Muscle layer of duodenum (tissue), 2 donors: ENCODE data around the gene HDAC4.

Experiments used
- H3K27ac ChIP-seq: one replicate; pipeline ENCODE4 v1.7.0; 2013; ENCODE audit warnings: mild to moderate bottlenecking, low read length
- H3K27me3 ChIP-seq: one replicate; pipeline ENCODE4 v1.7.0; 2013; ENCODE audit warnings: low read depth, mild to moderate bottlenecking, control low read depth, low read length
- H3K36me3 ChIP-seq, 2 donors: one replicate each; pipeline ENCODE4 v1.7.0; 2013; ENCODE audit warnings: low read length in 2 of 2, control low read depth in 1 of 2, mild to moderate bottlenecking in 1 of 2; ENCODE audit not compliant: insufficient read depth in 2 of 2, control insufficient read depth in 1 of 2
- H3K4me1 ChIP-seq, 2 donors: one replicate each; pipeline ENCODE4 v1.7.0; 2013; ENCODE audit warnings: low read length in 2 of 2, mild to moderate bottlenecking in 2 of 2, control low read depth in 1 of 2, moderate library complexity in 1 of 2; ENCODE audit not compliant: insufficient read depth in 2 of 2, control insufficient read depth in 1 of 2
- H3K4me3 ChIP-seq, 2 donors: one replicate each; pipeline ENCODE4 v1.7.0; 2013; ENCODE audit warnings: low read length in 2 of 2, low read depth in 1 of 2, mild to moderate bottlenecking in 1 of 2
- H3K9me3 ChIP-seq, 2 donors: one replicate each; pipeline ENCODE4 v1.7.0; 2013; ENCODE audit warnings: low read length in 2 of 2, control low read depth in 1 of 2, mild to moderate bottlenecking in 1 of 2; ENCODE audit not compliant: control insufficient read depth in 1 of 2
- donor health status: healthy.

Gene HDAC4

DNA sequence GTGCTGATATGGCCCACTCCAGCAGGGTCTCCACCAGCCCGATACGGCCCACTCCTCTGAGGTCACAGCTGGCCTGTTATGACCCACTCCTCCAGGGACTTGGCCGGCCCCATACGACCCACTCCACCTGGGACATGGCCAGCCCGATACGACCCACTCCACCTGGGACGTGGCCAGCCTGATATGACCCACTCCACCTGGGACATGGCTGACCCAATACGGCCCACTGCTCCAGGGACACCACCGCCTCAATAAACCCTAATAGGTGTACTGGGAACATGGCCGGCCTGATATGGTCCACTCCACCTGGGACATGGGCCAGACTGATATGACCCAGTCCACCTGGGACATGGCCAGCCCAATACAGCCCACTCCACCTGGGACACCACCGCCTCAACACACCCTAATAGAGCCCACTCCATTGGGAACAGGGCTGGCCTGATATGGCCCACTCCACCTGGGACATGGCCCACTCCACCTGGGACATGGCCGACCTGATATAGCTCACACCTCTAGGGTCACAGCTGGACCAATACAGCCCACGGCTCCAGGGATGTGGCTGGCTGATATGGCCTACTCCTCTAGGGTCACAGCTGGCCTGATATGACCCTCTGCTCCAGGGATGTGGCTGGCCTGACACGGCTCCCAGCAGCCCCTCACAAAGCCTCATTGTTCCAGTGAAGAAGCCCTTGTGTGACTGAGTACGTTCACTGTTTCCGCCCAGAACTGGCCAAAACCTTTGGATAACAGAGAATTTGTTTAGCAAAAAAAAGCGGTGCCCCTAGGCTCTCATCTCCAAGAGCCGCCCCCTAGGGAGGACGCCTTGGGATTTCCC lies 245.6 kb downstream of the HDAC4 start:
- Histone ChIP-seq H3K4me1 (peaks cover 0 to 17% of the 10 kb centered on the region in 2 donors), H3K4me3 (no peak overlapping the region), H3K36me3 (peaks cover 33 to 48% of the 10 kb centered on the region in 2 donors), H3K9me3 (no peaks in the 10 kb centered on the region), H3K27ac (no peak overlapping the region), H3K27me3 (no peaks in the 10 kb centered on the region)

GRCh38 chr2:239153806-239154591 lies 246.8 kb downstream of the HDAC4 start:
- H3K4me1 ChIP-seq = peaks cover 0 to 17% of the 10 kb centered on the region in 2 donors
- no peaks in the 10 kb centered on the region for H3K9me3 ChIP-seq
- H3K27me3 ChIP-seq = no peaks in the 10 kb centered on the region
- H3K4me3 ChIP-seq = no peak overlapping the region
- H3K36me3 ChIP-seq = peaks cover 29 to 51% of the 10 kb centered on the region in 2 donors
- H3K27ac ChIP-seq = no peak overlapping the region

GRCh38 chr2:239152916-239153305 lies 247.9 kb downstream of the HDAC4 start:
- H3K27me3 ChIP-seq = no peaks in the 10 kb centered on the region
- no peak overlapping the region for H3K4me3 ChIP-seq
- H3K36me3 ChIP-seq = peaks cover 37 to 62% of the 10 kb centered on the region in 2 donors
- H3K9me3 ChIP-seq = no peaks in the 10 kb centered on the region
- H3K27ac ChIP-seq = no peak overlapping the region
- H3K4me1 ChIP-seq = peaks cover 0 to 16% of the 10 kb centered on the region in 2 donors

GRCh38 chr2:239152239-239152915 lies 248.4 kb downstream of the HDAC4 start:
- H3K4me3 ChIP-seq = no peak overlapping the region
- H3K36me3 ChIP-seq = peaks cover 37 to 66% of the 10 kb centered on the region in 2 donors
- H3K27me3 ChIP-seq = no peaks in the 10 kb centered on the region
- H3K27ac ChIP-seq = peak overlapping the region; percentile 34
- no peaks in the 10 kb centered on the region for H3K9me3 ChIP-seq
- H3K4me1 ChIP-seq = peaks cover 0 to 12% of the 10 kb centered on the region in 2 donors

DNA sequence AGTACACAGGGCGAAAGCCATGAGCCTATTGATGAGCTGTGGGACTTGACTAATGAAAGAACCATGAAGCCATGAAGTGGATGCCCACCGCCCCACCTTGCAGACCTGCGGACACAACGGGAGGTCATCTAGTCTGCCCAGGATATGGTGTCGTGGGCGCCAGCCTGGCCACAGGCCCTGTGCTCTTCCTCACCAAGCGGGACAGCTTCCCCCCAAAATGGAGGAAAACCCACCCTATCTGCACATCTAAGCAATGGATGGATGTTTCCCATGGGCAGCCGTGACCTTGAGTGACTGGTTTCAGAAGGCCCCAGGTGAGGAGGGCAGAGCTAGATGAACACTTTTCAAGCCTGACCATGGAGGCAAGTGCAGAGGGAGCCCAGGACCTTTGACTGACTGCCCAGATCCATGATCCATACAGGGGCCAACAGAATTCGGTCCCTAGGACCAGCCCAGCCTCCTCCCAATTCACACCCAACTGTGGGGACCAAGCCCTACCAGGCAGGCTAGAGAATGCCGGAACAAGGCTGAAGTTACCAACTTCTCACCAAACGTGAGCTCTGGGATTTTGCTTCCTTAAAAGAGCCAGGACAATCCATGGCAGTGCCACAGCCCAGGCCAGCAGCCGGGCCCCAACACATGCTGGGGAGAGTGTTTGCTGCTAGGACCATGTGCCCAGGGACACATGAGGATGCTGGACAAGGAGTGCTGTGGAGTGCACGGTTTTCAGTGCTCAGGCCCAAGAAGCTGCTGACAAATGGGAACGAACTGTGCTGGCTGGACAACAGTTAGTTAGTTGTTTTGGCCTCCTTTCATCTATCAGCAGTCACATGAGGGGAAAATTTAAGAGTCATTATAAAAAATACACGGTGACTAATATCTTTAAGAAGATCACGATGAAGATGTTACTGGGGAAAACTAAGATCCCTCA lies 249.4 kb downstream of the HDAC4 start:
- H3K9me3 ChIP-seq = no peaks in the 10 kb centered on the region
- H3K27ac ChIP-seq = peak overlapping the region; percentile 47
- H3K36me3 ChIP-seq = peaks cover 33 to 60% of the 10 kb centered on the region in 2 donors

GRCh38 chr2:239150125-239151011 lies 250.5 kb downstream of the HDAC4 start:
- no peak overlapping the region for H3K4me3 ChIP-seq
- peak overlapping the region; percentile 47 for H3K27ac ChIP-seq
- H3K36me3 ChIP-seq = peaks cover 34 to 62% of the 10 kb centered on the region in 2 donors
- H3K27me3 ChIP-seq = no peaks in the 10 kb centered on the region
- H3K9me3 ChIP-seq = no peaks in the 10 kb centered on the region
- peaks cover 0 to 12% of the 10 kb centered on the region in 2 donors for H3K4me1 ChIP-seq

More for the DNA sequence above, 249.4 kb downstream of the HDAC4 start:
- Histone ChIP-seq H3K4me3 (no peak overlapping the region), H3K27me3 (no peaks in the 10 kb centered on the region), H3K4me1 (peaks cover 0 to 12% of the 10 kb centered on the region in 2 donors)

DNA sequence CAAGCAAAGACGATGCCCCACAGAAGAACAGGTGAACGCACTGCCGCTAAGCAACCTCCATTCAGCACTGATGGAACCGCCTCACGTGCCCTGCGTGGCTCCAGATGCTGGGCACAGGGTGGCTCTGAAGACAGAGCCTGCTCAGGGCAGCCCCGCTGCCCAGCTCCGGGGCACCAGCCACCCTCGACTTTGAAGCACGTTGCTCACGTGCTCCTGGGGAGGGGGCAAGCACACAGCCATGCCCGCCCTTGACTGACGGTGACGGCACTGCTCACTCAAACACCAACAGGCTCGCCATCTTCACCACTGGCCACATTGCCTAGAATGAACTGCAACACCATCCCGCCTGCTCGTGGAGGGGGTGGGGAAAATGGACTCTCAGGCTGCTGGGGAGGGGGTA lies 251.3 kb downstream of the HDAC4 start:
- H3K27ac ChIP-seq = no peak overlapping the region
- peaks cover 33 to 68% of the 10 kb centered on the region in 2 donors for H3K36me3 ChIP-seq
- H3K27me3 ChIP-seq = no peaks in the 10 kb centered on the region

GRCh38 chr2:239148495-239149200 lies 252.2 kb downstream of the HDAC4 start:
- Histone ChIP-seq H3K4me1 (peaks cover 0 to 14% of the 10 kb centered on the region in 2 donors), H3K27me3 (no peaks in the 10 kb centered on the region), H3K4me3 (no peak overlapping the region), H3K36me3 (peaks cover 27 to 66% of the 10 kb centered on the region in 2 donors), H3K27ac (no peak overlapping the region), H3K9me3 (no peaks in the 10 kb centered on the region)

More for the DNA sequence above, 251.3 kb downstream of the HDAC4 start:
- Histone ChIP-seq H3K4me1 (peaks cover 0 to 12% of the 10 kb centered on the region in 2 donors), H3K4me3 (no peak overlapping the region), H3K9me3 (no peaks in the 10 kb centered on the region)

- Histone ChIP-seq H3K4me1 (peaks cover 0 to 15% of the 10 kb centered on the region in 2 donors), H3K27ac (no peak overlapping the region), H3K27me3 (no peaks in the 10 kb centered on the region), H3K4me3 (no peak overlapping the region), H3K9me3 (no peaks in the 10 kb centered on the region), H3K36me3 (peaks cover 35 to 70% of the 10 kb centered on the region in 2 donors)
Measured at GRCh38 chr2:239147376-239147775, 253.4 kb downstream of the HDAC4 start.
